Esophagus muscularis mucosa (tissue), 4 donors: ENCODE measurements around the gene TRIM37.

Experiments
- EP300 ChIP-seq: sonication (generic); formaldehyde crosslinking; IDR thresholded peaks from one replicate; pipeline ENCODE4 v1.6.1; 2017; ENCODE audit warnings: antibody characterized with exemption
- POLR2A ChIP-seq: fragments of 450-650 bp; IDR thresholded peaks from one replicate; pipeline ENCODE4 v1.6.1; 2017; ENCODE audit warnings: antibody characterized with exemption, moderate library complexity, mild to moderate bottlenecking, low read depth
- POLR2AphosphoS5 ChIP-seq, 2 donors: sonication (generic); formaldehyde crosslinking; IDR thresholded peaks; one replicate each; pipeline ENCODE4 v1.6.1; 2017; ENCODE audit warnings: antibody characterized with exemption in 2 of 2
- TF ChIP-seq, protein P1 (sequence below), 3 experiments: fragments of 200-600 bp in 2 of 3; fragments of 450-650 bp in 1 of 3; sonication (generic) in 2 of 3; IDR thresholded peaks; one replicate each; pipeline ENCODE4 v1.5.1; 2017 to 2019; ENCODE audit warnings: antibody characterized with exemption in 3 of 3, mild to moderate bottlenecking in 2 of 3, moderate library complexity in 1 of 3

DNA sequence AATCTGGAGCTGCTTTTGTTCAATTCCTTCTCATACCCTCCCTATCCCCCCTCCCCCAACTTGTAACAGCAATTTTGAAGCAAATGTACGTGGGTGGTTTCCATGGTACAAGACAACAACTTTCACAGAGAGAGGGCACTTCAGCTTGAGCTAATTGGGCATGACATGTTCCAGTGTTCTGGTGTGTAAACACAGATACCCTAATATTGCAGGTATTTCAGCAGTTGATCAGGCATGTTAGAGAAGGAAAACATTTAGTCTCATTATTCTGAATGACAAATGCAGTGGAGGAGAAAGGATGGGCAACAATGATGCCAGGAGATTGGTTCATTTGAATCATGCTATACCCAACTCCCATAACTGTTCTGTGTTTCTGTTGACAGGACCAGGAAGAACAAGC lies 137.5 kb downstream of the TRIM37 start:
- TF ChIP-seq, protein P1, sequence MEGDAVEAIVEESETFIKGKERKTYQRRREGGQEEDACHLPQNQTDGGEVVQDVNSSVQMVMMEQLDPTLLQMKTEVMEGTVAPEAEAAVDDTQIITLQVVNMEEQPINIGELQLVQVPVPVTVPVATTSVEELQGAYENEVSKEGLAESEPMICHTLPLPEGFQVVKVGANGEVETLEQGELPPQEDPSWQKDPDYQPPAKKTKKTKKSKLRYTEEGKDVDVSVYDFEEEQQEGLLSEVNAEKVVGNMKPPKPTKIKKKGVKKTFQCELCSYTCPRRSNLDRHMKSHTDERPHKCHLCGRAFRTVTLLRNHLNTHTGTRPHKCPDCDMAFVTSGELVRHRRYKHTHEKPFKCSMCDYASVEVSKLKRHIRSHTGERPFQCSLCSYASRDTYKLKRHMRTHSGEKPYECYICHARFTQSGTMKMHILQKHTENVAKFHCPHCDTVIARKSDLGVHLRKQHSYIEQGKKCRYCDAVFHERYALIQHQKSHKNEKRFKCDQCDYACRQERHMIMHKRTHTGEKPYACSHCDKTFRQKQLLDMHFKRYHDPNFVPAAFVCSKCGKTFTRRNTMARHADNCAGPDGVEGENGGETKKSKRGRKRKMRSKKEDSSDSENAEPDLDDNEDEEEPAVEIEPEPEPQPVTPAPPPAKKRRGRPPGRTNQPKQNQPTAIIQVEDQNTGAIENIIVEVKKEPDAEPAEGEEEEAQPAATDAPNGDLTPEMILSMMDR (IDR thresholded peaks at IDR 0.05), result no peak
- TF ChIP-seq POLR2A (no peak), POLR2AphosphoS5 (IDR thresholded peaks at IDR 0.05) (no peak), EP300 (no peak)
